Panc1 (cell line): ENCODE results near the gene RPL35. TPM values are rescaled to one million over a fixed set of nuclear protein-coding genes. Genes with fewer than 3 reads are reported as not detected.

ENCODE experiments used
- ATAC-seq: fragments of 200-7000 bp; cut with Tn5 transposase; 2 replicates; pipeline ENCODE4 v1.9.1; 2020; ENCODE audit warnings: mild to moderate bottlenecking, moderate library complexity
- BruUV-seq: library from RNA; stranded (reverse); fragments of 400-500 nt; replicated peaks from 2 replicates; lab custom pipeline; 2021; lab: Mats Ljungman, UMichigan
- CTCF ChIA-PET: fragments of 300-600 bp; sonication (Branson Sonifier 250); formaldehyde crosslinking; loops from one replicate; lab custom pipeline; 2022; ENCODE audit warnings: antibody characterized with exemption; lab: Charles Lee
- POLR2A ChIA-PET: fragments of 300-600 bp; sonication (Branson Sonifier 250); formaldehyde crosslinking; loops from one replicate; lab custom pipeline; 2022; ENCODE audit warnings: antibody characterized with exemption; lab: Charles Lee
- DNase-seq: peaks from one replicate; pipeline ENCODE4 v3.0.0-alpha.2; 2010; ENCODE audit warnings: low read depth, low spot score
- H3K27ac ChIP-seq: 2 replicates; pipeline ENCODE4 v1.5.1; 2011; ENCODE audit warnings: mild to moderate bottlenecking, low read length, inconsistent platforms
- H3K27me3 ChIP-seq: fragments of 200-500 bp; sonication (Bioruptor generic); 2 replicates; pipeline ENCODE4 v1.6.0; 2014; ENCODE audit warnings: low read length, inconsistent platforms; ENCODE audit not compliant: control insufficient read depth, insufficient read depth
- H3K36me3 ChIP-seq: fragments of 200-500 bp; sonication (Bioruptor generic); 2 replicates; pipeline ENCODE4 v1.5.1; 2014; ENCODE audit warnings: inconsistent platforms, mild to moderate bottlenecking, low read length, moderate library complexity; ENCODE audit not compliant: control insufficient read depth, insufficient read depth
- H3K4me1 ChIP-seq: 2 replicates; pipeline ENCODE4 v1.5.1; 2011; ENCODE audit warnings: inconsistent platforms, mild to moderate bottlenecking, low read length, moderate library complexity; ENCODE audit not compliant: control insufficient read depth, insufficient read depth
- H3K4me3 ChIP-seq, 2 experiments: 2 replicates each; pipeline ENCODE4 v1.5.1; 2011 to 2012; ENCODE audit warnings: low read depth in 2 of 2, low read length in 2 of 2, mild to moderate bottlenecking in 2 of 2, inconsistent platforms in 1 of 2, moderate library complexity in 1 of 2
- H3K9me3 ChIP-seq: fragments of 200-500 bp; sonication (Bioruptor generic); 2 replicates; pipeline ENCODE4 v1.5.1; 2014; ENCODE audit warnings: low read depth, mild to moderate bottlenecking, inconsistent platforms, low read length, moderate library complexity; ENCODE audit not compliant: control insufficient read depth, insufficient read depth
- CTCF ChIP-seq: fragments of 450-650 bp; IDR thresholded peaks from 2 replicates; pipeline ENCODE4 v1.5.1; 2017; ENCODE audit warnings: mild to moderate bottlenecking
- POLR2AphosphoS5 ChIP-seq: IDR thresholded peaks from 2 replicates; pipeline ENCODE4 v1.6.1; 2012; ENCODE audit warnings: mild to moderate bottlenecking, low read depth, low read length, moderate library complexity
- REST ChIP-seq, 2 experiments: IDR thresholded peaks; 2 replicates each; pipeline ENCODE4 v1.6.1; 2011 to 2012; ENCODE audit warnings: low read depth in 2 of 2, control low read depth in 1 of 2, low read length in 1 of 2, mild to moderate bottlenecking in 1 of 2, moderate library complexity in 1 of 2; ENCODE audit not compliant: insufficient read depth in 1 of 2
- SIN3A ChIP-seq: IDR thresholded peaks from 2 replicates; pipeline ENCODE4 v1.6.1; 2012; ENCODE audit warnings: low read depth, mild to moderate bottlenecking, low read length, moderate library complexity, borderline replicate concordance; ENCODE audit not compliant: insufficient read depth
- TCF7L2 ChIP-seq: IDR thresholded peaks from 2 replicates; pipeline ENCODE4 v1.6.1; 2011; ENCODE audit warnings: mild to moderate bottlenecking, low read depth, low read length, inconsistent platforms
- in situ Hi-C: cut with HindIII; loops from 2 replicates; pipeline ENCODE4 v1.10.0; 2016; ENCODE audit warnings: low sequenced_read_pairs, low pct_unique_long_range_greater_than_20kb
- intact Hi-C: fragments of 100-400 bp; cut with micrococcal nuclease; formaldehyde crosslinking; loops from one replicate; pipeline ENCODE4 v1.10.0; 2022; ENCODE audit not compliant: unreplicated experiment
- total RNA-seq: library from RNA; stranded (reverse); gene quantifications from one replicate; pipeline ENCODE4 v1.2.1, GENCODE V29; 2021; ENCODE audit not compliant: unreplicated experiment

The RPL35 gene
- total RNA-seq, 1 experiment from 2014 or later: 758 TPM

DNA sequence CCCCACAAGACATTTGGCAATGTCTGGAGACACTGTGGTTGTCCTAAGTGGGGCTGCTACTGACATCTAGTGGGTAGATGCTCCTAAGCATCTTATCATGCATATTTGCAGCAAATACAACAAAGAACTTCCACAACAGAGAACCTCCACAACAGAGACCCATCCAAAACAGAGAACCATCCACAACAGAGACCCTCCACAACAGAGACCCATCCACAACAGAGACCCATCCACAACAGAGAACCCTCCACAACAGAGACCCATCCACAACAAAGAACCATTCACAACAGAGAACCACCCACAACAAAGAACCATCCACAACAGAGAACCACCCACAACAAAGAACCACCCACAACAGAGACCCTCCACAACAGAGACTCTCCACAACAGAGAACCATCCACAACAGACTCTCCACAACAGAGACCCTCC is 33.0 kb upstream of the RPL35 start:
- Histone ChIP-seq H3K4me3 (no peak overlapping the region), H3K27ac (no peak overlapping the region), H3K4me1 (no peaks in the 10 kb centered on the region), H3K9me3 (no peaks in the 10 kb centered on the region), H3K27me3 (no peaks in the 10 kb centered on the region), H3K36me3 (peaks cover 2% of the 10 kb centered on the region; the same call in 1 of the 2 replicates)
- POLR2A ChIA-PET: interaction anchor here (0.7 kb wide), 1 partner anchor 32 kb away, joined by 6 read pairs; no protein-coding TSS in a partner anchor
- intact Hi-C loops: no loop called here
- peak; percentile 79 for ATAC-seq
- TSS peak; percentile 54 for BruUV-seq
- DNase-seq: no peak
- in situ Hi-C loops: no loop called here
- CTCF ChIA-PET: interaction anchor here (0.7 kb wide), 1 partner anchor 32 kb away, joined by 3 read pairs; no protein-coding TSS in a partner anchor
- TF ChIP-seq REST (IDR thresholded peaks at IDR 0.05; ENCODE audit: insufficient read depth in 1 of 2, low read depth in 2 of 2, low read length in 1 of 2): no peak
- no peak for TF ChIP-seq POLR2AphosphoS5
- no peak for TF ChIP-seq TCF7L2
- no peak for TF ChIP-seq SIN3A
- no peak; the same call in 1 of the 2 replicates for TF ChIP-seq CTCF

GRCh38 chr9:124894035-124894740 is 32.4 kb upstream of the RPL35 start:
- in situ Hi-C loops: no loop called here
- H3K27me3 ChIP-seq: no peaks in the 10 kb centered on the region
- ChIA-PET POLR2A (interaction anchor here (0.7 kb wide), 1 partner anchor 32 kb away, joined by 6 read pairs; no protein-coding TSS in a partner anchor), CTCF (interaction anchor here (0.7 kb wide), 1 partner anchor 32 kb away, joined by 3 read pairs; no protein-coding TSS in a partner anchor)
- ATAC-seq (peak; percentile 34; the same call in 1 of the 2 replicates), DNase-seq (no peak)
- peaks cover 2% of the 10 kb centered on the region; the same call in 1 of the 2 replicates for H3K36me3 ChIP-seq
- no peak for TF ChIP-seq CTCF
- no peak for TF ChIP-seq TCF7L2
- no peak for TF ChIP-seq SIN3A
- no peak for TF ChIP-seq POLR2AphosphoS5
- no peak for TF ChIP-seq REST (IDR thresholded peaks at IDR 0.05; ENCODE audit: insufficient read depth in 1 of 2, low read depth in 2 of 2, low read length in 1 of 2)
- no peaks in the 10 kb centered on the region for H3K4me1 ChIP-seq
- no peaks in the 10 kb centered on the region for H3K9me3 ChIP-seq
- no peak overlapping the region for H3K27ac ChIP-seq
- intact Hi-C loops: no loop called here
- BruUV-seq: no TSS peak
- no peak overlapping the region for H3K4me3 ChIP-seq
